ENCODE measurements around the gene SH3RF3. TPM values are rescaled to one million over a fixed set of nuclear protein-coding genes. Genes with fewer than 3 reads are reported as not detected.
A peak's percentile ranks its signal among the peaks of the same experiment; 100 is the strongest.

Gene SH3RF3
- total and polyA plus RNA-seq, 2 donors (not counting 1 experiment from before 2014, with no cell fraction given), result 8.3 to 10.1 TPM

DNA sequence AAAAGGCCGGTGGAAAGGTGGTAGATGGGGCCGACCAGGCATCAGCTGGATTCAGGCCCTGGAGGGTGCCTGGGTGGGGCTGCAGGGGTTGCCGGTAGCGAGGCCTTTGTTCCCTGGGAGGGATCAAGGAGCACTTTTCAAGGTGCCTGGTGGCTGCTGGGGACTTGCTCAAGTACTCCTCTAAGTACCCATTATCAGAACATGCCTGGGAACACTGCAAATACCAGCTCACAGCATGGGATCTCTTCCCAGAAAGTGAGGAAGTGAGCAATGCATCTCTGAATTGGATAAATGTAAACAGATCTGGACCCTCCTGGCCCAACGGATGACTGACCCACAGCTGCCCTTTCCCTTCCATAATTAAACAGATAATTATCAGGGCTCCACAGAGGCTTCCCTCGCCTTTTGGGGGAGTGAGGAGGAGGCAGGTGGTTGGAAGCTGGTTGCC is 210.5 kb downstream of the SH3RF3 start:
- no peaks in the 10 kb centered on the region for H3K27me3 ChIP-seq (ENCODE audit: control insufficient read depth, insufficient read depth, low read length)
- peaks cover 32% of the 10 kb centered on the region for H3K4me1 ChIP-seq (ENCODE audit: control insufficient read depth, extremely low read depth, insufficient read depth, low read length)
- H2AFZ ChIP-seq (ENCODE audit: low read length), result no peak overlapping the region
- no peak overlapping the region for H3K4me2 ChIP-seq (ENCODE audit: extremely low read depth, insufficient read depth, low read length)
- DNase-seq (ENCODE audit: low read depth in 2 of 2), result peak; percentile 87
- TF ChIP-seq CTCF (conservative IDR thresholded peaks at IDR 0.05 in 1 of 2, IDR thresholded peaks at IDR 0.05 in 1 of 2; ENCODE audit: low read depth in 1 of 2, low read length in 2 of 2) (no peak), EZH2 (IDR thresholded peaks at IDR 0.05; ENCODE audit: low read length, missing control alignments) (no peak)
- no peak overlapping the region for H3K4me3 ChIP-seq (replicated peaks in 1 of 4; ENCODE audit: control extremely low read depth in 1 of 4, insufficient read depth in 1 of 4, low read depth in 3 of 4, low read length in 4 of 4)
- no peaks in the 10 kb centered on the region for H3K9me3 ChIP-seq (ENCODE audit: control insufficient read depth, insufficient read depth, low read depth, low read length)
- H3K79me2 ChIP-seq (ENCODE audit: control insufficient read depth, insufficient read depth, low read length), result peaks cover 32% of the 10 kb centered on the region
- no peaks in the 10 kb centered on the region for H4K20me1 ChIP-seq (ENCODE audit: control insufficient read depth, extremely low read depth, insufficient read depth, low read length)
- no peak overlapping the region for H3K9ac ChIP-seq (ENCODE audit: insufficient read depth, low read length)
- no peaks in the 10 kb centered on the region for H3K36me3 ChIP-seq (ENCODE audit: control insufficient read depth, insufficient read depth, low read length)
- H3K27ac ChIP-seq (ENCODE audit: insufficient read depth, low read length), result peak overlapping the region; percentile 35

DNA sequence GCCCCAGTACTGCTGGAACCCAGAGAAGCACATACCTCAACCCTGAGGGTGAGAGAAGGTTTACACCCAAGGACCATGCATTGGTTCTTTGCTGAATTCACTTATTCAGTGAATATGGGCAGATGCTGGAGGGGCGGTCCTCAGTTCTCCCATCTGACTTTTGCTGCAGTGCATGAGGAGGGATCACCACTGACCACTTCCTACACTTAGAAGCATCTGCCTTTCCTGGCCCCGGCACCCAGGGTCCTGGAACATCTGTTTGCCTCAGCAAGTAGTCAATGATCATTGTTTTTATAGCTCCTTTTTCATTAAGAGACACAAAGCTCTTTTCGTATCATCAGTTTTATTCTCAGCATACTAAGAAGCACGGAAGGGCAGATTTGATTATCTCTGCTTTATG is 211.4 kb downstream of the SH3RF3 start:
- Histone ChIP-seq H3K27ac (ENCODE audit: insufficient read depth, low read length) (peak overlapping the region; percentile 35), H3K36me3 (ENCODE audit: control insufficient read depth, insufficient read depth, low read length) (no peaks in the 10 kb centered on the region)

More for the DNA sequence above, 211.4 kb downstream of the SH3RF3 start:
- Histone ChIP-seq H2AFZ (ENCODE audit: low read length) (no peak overlapping the region), H3K4me1 (ENCODE audit: control insufficient read depth, extremely low read depth, insufficient read depth, low read length) (peaks cover 30% of the 10 kb centered on the region), H3K27me3 (ENCODE audit: control insufficient read depth, insufficient read depth, low read length) (no peaks in the 10 kb centered on the region), H3K79me2 (ENCODE audit: control insufficient read depth, insufficient read depth, low read length) (peaks cover 23% of the 10 kb centered on the region), H3K4me2 (ENCODE audit: extremely low read depth, insufficient read depth, low read length) (no peak overlapping the region), H3K9ac (ENCODE audit: insufficient read depth, low read length) (no peak overlapping the region), H3K9me3 (ENCODE audit: control insufficient read depth, insufficient read depth, low read depth, low read length) (no peaks in the 10 kb centered on the region), H4K20me1 (ENCODE audit: control insufficient read depth, extremely low read depth, insufficient read depth, low read length) (no peaks in the 10 kb centered on the region), H3K4me3 (replicated peaks in 1 of 4; ENCODE audit: control extremely low read depth in 1 of 4, insufficient read depth in 1 of 4, low read depth in 3 of 4, low read length in 4 of 4) (no peak overlapping the region)
- DNase-seq (ENCODE audit: low read depth in 2 of 2), result no peak
- TF ChIP-seq EZH2 (IDR thresholded peaks at IDR 0.05; ENCODE audit: low read length, missing control alignments) (no peak), CTCF (conservative IDR thresholded peaks at IDR 0.05 in 1 of 2, IDR thresholded peaks at IDR 0.05 in 1 of 2; ENCODE audit: low read depth in 1 of 2, low read length in 2 of 2) (no peak)

Data from fibroblast of lung (primary cell).